HCT116 (cell line): ENCODE data around the gene MUC6. TPM values are rescaled to one million over a fixed set of nuclear protein-coding genes. Genes with fewer than 3 reads are reported as not detected.

Source experiments
- ATAC-seq: fragments of 200-7000 bp; cut with Tn5 transposase; 2 replicates; pipeline ENCODE4 v1.9.1; 2020; ENCODE audit warnings: mild to moderate bottlenecking, moderate library complexity
- BruUV-seq: library from RNA; stranded (reverse); fragments of 400-500 nt; replicated peaks from 2 replicates; lab custom pipeline; 2021; lab: Mats Ljungman, UMichigan
- CTCF ChIA-PET: fragments of 300-600 bp; sonication (Branson Sonifier 250); formaldehyde crosslinking; loops from one replicate; lab custom pipeline; 2021; ENCODE audit warnings: antibody characterized with exemption; lab: Charles Lee
- POLR2A ChIA-PET: fragments of 300-600, 350-600 bp; sonication (Branson Sonifier 250); formaldehyde crosslinking; loops from one replicate; lab custom pipeline; 2021; ENCODE audit warnings: antibody characterized with exemption; lab: Charles Lee
- RAD21 ChIA-PET, 2 experiments: fragments of 300-600 bp; sonication (Branson Sonifier 250); formaldehyde crosslinking; loops; one replicate each; lab custom pipeline; 2023; ENCODE audit warnings: low total read pairs in 2 of 2; ENCODE audit not compliant: uncharacterized antibody in 2 of 2, unreplicated experiment in 2 of 2, low non-redundant PET in 1 of 2; lab: Charles Lee
- DNase-seq: peaks from one replicate; pipeline ENCODE4 v3.0.0-alpha.2; 2010; ENCODE audit warnings: low read depth, low spot score
- H2AFZ ChIP-seq: fragments of 200-600 bp; shearing (Covaris generic), sonication (generic); 2 replicates; pipeline ENCODE4 v1.6.1; 2017; ENCODE audit warnings: low read depth, mixed run types, mixed read lengths, antibody characterized with exemption, low read length; ENCODE audit not compliant: poor library complexity, severe bottlenecking
- H3K27ac ChIP-seq: 2 replicates; pipeline ENCODE4 v1.5.1; 2012; ENCODE audit warnings: low read depth, low read length
- H3K27me3 ChIP-seq: fragments of 200-600 bp; sonication (generic); 2 replicates; pipeline ENCODE4 v1.6.1; 2016; ENCODE audit warnings: mixed run types, low read length, mixed read lengths; ENCODE audit not compliant: insufficient read depth
- H3K36me3 ChIP-seq, 2 experiments: fragments of 200-500 bp in 1 of 2; fragments of 200-600 bp in 1 of 2; sonication (Bioruptor generic) in 1 of 2; sonication (generic) in 1 of 2; 2 replicates each; pipeline versions ENCODE4 v1.5.1 to v1.6.1; 2014 to 2016; ENCODE audit warnings: low read length in 2 of 2, inconsistent platforms in 1 of 2, mixed read lengths in 1 of 2, mixed run types in 1 of 2; ENCODE audit not compliant: insufficient read depth in 2 of 2, control insufficient read depth in 1 of 2
- H3K4me1 ChIP-seq, 2 experiments: fragments of 200-600 bp in 1 of 2; sonication (generic) in 1 of 2; 2 replicates each; pipeline versions ENCODE4 v1.5.1 to v1.6.1; 2012 to 2017; ENCODE audit warnings: low read length in 2 of 2, inconsistent platforms in 1 of 2, mild to moderate bottlenecking in 1 of 2, mixed read lengths in 1 of 2, mixed run types in 1 of 2, moderate library complexity in 1 of 2; ENCODE audit not compliant: insufficient read depth in 2 of 2, control insufficient read depth in 1 of 2
- H3K4me2 ChIP-seq: fragments of 200-600 bp; sonication (generic); 2 replicates; pipeline ENCODE4 v1.6.1; 2017; ENCODE audit warnings: mixed run types, low read length, mixed read lengths
- H3K4me3 ChIP-seq, 2 experiments: fragments of 200-600 bp in 1 of 2; sonication (generic) in 1 of 2; replicated peaks in 1 of 2; 2 replicates each; pipeline ENCODE4 v1.5.1; 2011 to 2016; ENCODE audit warnings: low read length in 2 of 2, control low read depth in 1 of 2, low read depth in 1 of 2, mild to moderate bottlenecking in 1 of 2, mixed read lengths in 1 of 2, mixed run types in 1 of 2
- H3K79me2 ChIP-seq: fragments of 200-600 bp; sonication (generic); 2 replicates; pipeline ENCODE4 v1.6.1; 2017; ENCODE audit warnings: mild to moderate bottlenecking, mixed run types, low read length, moderate library complexity, mixed read lengths; ENCODE audit not compliant: insufficient read depth
- H3K9ac ChIP-seq: fragments of 200-600 bp; sonication (generic); 2 replicates; pipeline ENCODE4 v1.6.1; 2016; ENCODE audit warnings: low read length, mixed read lengths
- H3K9me2 ChIP-seq: fragments of 200-600 bp; sonication (generic), shearing (Covaris generic); 2 replicates; pipeline ENCODE4 v1.6.1; 2017; ENCODE audit warnings: mixed run types, mild to moderate bottlenecking, moderate library complexity; ENCODE audit not compliant: insufficient read depth
- H3K9me3 ChIP-seq, 2 experiments: fragments of 200-500 bp in 1 of 2; fragments of 200-600 bp in 1 of 2; sonication (Bioruptor generic) in 1 of 2; sonication (generic) in 1 of 2; 2 replicates each; pipeline ENCODE4 v1.6.1; 2014 to 2017; ENCODE audit warnings: low read length in 2 of 2, mixed read lengths in 2 of 2, inconsistent platforms in 1 of 2, low read depth in 1 of 2, mild to moderate bottlenecking in 1 of 2, mixed run types in 1 of 2, moderate library complexity in 1 of 2; ENCODE audit not compliant: control insufficient read depth in 1 of 2, insufficient read depth in 1 of 2
- H4K20me1 ChIP-seq: fragments of 200-600 bp; sonication (generic), shearing (Covaris generic); 2 replicates; pipeline ENCODE4 v1.6.1; 2017; ENCODE audit warnings: mixed run types, mild to moderate bottlenecking, moderate library complexity; ENCODE audit not compliant: insufficient read depth
- CEBPB ChIP-seq: IDR thresholded peaks from 2 replicates; pipeline ENCODE4 v1.6.1; 2012; ENCODE audit warnings: low read depth
- EGR1 ChIP-seq: IDR thresholded peaks from 2 replicates; pipeline ENCODE4 v1.6.1; 2012; ENCODE audit warnings: low read depth
- ELF1 ChIP-seq: IDR thresholded peaks from 2 replicates; pipeline ENCODE4 v1.6.1; 2012; ENCODE audit warnings: low read depth, borderline replicate concordance
- EZH2phosphoT487 ChIP-seq: fragments of 200-600 bp; IDR thresholded peaks from 2 replicates; pipeline ENCODE4 v1.6.1; 2018; ENCODE audit warnings: antibody characterized with exemption, borderline replicate concordance
- FOSL1 ChIP-seq: IDR thresholded peaks from 2 replicates; pipeline ENCODE4 v1.6.1; 2012; ENCODE audit warnings: low read depth
- SP1 ChIP-seq: IDR thresholded peaks from 2 replicates; pipeline ENCODE4 v1.6.1; 2012; ENCODE audit warnings: low read depth
- TCF7L2 ChIP-seq: IDR thresholded peaks from 2 replicates; pipeline ENCODE4 v1.7.0; 2011; ENCODE audit warnings: borderline replicate concordance, inconsistent platforms; ENCODE audit not compliant: insufficient read depth, insufficient read length; ENCODE audit errors: extremely low read depth
- intact Hi-C: fragments of 100-400 bp; cut with micrococcal nuclease; formaldehyde crosslinking; loops from 2 replicates; pipeline ENCODE4 v1.10.0; 2022
- total RNA-seq: library from RNA; stranded (reverse); gene quantifications from one replicate; pipeline ENCODE4 v1.2.1, GENCODE V29; 2021; ENCODE audit not compliant: unreplicated experiment
- TF ChIP-seq, protein P1 (sequence below): IDR thresholded peaks from 2 replicates; pipeline ENCODE4 v1.6.1; 2012; ENCODE audit warnings: low read depth
- TF ChIP-seq, protein P2 (sequence below): IDR thresholded peaks from 2 replicates; pipeline ENCODE4 v1.6.1; 2012

MUC6 gene
- total RNA-seq, 1 experiment from 2014 or later: 0.02 TPM

DNA sequence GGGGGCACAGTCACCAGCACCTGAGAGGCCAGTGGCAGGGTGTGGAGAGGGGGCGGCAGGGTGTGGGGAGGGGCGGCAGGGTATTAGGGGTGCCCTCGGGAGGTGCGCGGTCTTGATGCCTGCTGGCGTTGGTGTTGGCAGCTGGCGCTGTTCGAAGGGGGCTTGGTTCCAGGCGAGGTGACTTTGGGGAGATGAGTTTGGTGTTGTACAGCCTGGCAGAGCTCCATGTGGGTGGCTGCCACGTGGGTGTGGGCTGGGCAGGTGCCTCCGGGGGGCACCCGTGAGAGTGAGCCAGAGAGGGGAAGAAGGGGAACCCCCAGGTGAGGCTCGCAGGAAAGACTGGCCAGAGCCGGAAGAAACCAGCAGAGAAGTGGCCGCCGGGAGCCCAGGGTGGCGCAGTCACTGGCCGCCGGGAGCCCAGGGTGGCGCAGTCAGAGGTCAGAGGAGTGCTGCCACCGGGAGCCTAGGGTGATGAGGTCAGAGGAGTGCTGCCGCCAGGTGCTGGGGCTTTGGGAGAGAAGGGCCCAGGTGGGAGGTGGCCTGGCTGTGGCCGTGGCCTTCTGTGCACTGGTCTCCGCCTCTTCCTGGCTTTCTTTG is 44.7 kb downstream of the MUC6 start:
- Histone ChIP-seq H3K27ac (no peak overlapping the region), H3K4me3 (no peak overlapping the region), H3K79me2 (no peaks in the 10 kb centered on the region; the same call in 1 of the 2 replicates), H3K36me3 (peaks cover 9 to 14% of the 10 kb centered on the region in 2 experiments; a peak in 3 of 4 replicates), H3K9me2 (no peaks in the 10 kb centered on the region), H3K4me1 (peaks cover 0 to 8% of the 10 kb centered on the region in 2 experiments; a peak in 1 of 4 replicates), H2AFZ (no peak overlapping the region), H3K4me2 (no peak overlapping the region)
- intact Hi-C loops: no loop called here
- no TSS peak for BruUV-seq
- no peak for DNase-seq
- CTCF ChIA-PET: no interaction called here
- TF ChIP-seq TCF7L2 (no peak), ELF1 (no peak), EGR1 (no peak), CEBPB (no peak), SP1 (no peak), EZH2phosphoT487 (no peak), FOSL1 (no peak)
- TF ChIP-seq, protein P1, sequence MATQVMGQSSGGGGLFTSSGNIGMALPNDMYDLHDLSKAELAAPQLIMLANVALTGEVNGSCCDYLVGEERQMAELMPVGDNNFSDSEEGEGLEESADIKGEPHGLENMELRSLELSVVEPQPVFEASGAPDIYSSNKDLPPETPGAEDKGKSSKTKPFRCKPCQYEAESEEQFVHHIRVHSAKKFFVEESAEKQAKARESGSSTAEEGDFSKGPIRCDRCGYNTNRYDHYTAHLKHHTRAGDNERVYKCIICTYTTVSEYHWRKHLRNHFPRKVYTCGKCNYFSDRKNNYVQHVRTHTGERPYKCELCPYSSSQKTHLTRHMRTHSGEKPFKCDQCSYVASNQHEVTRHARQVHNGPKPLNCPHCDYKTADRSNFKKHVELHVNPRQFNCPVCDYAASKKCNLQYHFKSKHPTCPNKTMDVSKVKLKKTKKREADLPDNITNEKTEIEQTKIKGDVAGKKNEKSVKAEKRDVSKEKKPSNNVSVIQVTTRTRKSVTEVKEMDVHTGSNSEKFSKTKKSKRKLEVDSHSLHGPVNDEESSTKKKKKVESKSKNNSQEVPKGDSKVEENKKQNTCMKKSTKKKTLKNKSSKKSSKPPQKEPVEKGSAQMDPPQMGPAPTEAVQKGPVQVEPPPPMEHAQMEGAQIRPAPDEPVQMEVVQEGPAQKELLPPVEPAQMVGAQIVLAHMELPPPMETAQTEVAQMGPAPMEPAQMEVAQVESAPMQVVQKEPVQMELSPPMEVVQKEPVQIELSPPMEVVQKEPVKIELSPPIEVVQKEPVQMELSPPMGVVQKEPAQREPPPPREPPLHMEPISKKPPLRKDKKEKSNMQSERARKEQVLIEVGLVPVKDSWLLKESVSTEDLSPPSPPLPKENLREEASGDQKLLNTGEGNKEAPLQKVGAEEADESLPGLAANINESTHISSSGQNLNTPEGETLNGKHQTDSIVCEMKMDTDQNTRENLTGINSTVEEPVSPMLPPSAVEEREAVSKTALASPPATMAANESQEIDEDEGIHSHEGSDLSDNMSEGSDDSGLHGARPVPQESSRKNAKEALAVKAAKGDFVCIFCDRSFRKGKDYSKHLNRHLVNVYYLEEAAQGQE: no peak
- TF ChIP-seq, protein P2, sequence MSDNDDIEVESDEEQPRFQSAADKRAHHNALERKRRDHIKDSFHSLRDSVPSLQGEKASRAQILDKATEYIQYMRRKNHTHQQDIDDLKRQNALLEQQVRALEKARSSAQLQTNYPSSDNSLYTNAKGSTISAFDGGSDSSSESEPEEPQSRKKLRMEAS: no peak
- TF ChIP-seq, all 23 proteins: peak for 0
- POLR2A ChIA-PET: no interaction called here
- Histone ChIP-seq H3K27me3 (no peaks in the 10 kb centered on the region), H3K9ac (no peak overlapping the region), H4K20me1 (no peaks in the 10 kb centered on the region), H3K9me3 (no peaks in the 10 kb centered on the region)
- ATAC-seq: no peak
- RAD21 ChIA-PET: no interaction called here
